Testis (tissue), 3 donors: Measurements from ENCODE around the gene UBE2E2. TPM values are rescaled to one million over a fixed set of nuclear protein-coding genes. Genes with fewer than 3 reads are reported as not detected.

Experiments used
- DNase-seq: peaks from one replicate; pipeline ENCODE4 v3.0.0-alpha.2; 2019
- H3K27ac ChIP-seq, 2 donors: fragments of 200-600 bp; sonication (generic); one replicate each; pipeline ENCODE4 v1.5.1; 2019
- H3K27me3 ChIP-seq: fragments of 200-600 bp; sonication (generic); one replicate; pipeline ENCODE4 v1.5.1; 2019
- H3K36me3 ChIP-seq: fragments of 200-600 bp; sonication (generic); one replicate; pipeline ENCODE4 v1.5.1; 2017; ENCODE audit warnings: low read depth; ENCODE audit errors: missing control alignments
- H3K4me1 ChIP-seq: fragments of 200-600 bp; sonication (generic); one replicate; pipeline ENCODE4 v1.5.1; 2019
- H3K4me3 ChIP-seq, 2 donors: fragments of 200-600 bp; sonication (generic); one replicate each; pipeline ENCODE4 v1.5.1; 2017 to 2019
- H3K9me3 ChIP-seq: fragments of 200-600 bp; sonication (generic); one replicate; pipeline ENCODE4 v1.5.1; 2017
- CTCF ChIP-seq, 3 experiments: fragments of 450-650 bp in 2 of 3; fragments of 200-600 bp in 1 of 3; sonication (generic) in 1 of 3; IDR thresholded peaks; one replicate each; pipeline ENCODE4 v1.5.1; 2016 to 2019; ENCODE audit warnings: antibody characterized with exemption in 3 of 3, mild to moderate bottlenecking in 2 of 3, moderate library complexity in 1 of 3
- POLR2A ChIP-seq: fragments of 450-650 bp; IDR thresholded peaks from one replicate; pipeline ENCODE4 v1.6.1; 2017; ENCODE audit warnings: antibody characterized with exemption, mild to moderate bottlenecking, moderate library complexity
- WGBS, 2 donors: methylation state at CpG; one replicate each; pipeline ENCODE4 v1.1.5; 2018; 5-methylcytosine and 5-hydroxymethylcytosine counted together
- intact Hi-C: fragments of 100-400 bp; cut with DNase I; formaldehyde crosslinking; loops from one replicate; pipeline ENCODE4 v1.15.1; 2023; ENCODE audit warnings: low total_unique reads
- polyA plus RNA-seq: library from polyadenylated mRNA; stranded (reverse); fragments of 350-450 nt; fragmentation: Illumina TruSeq; extraction: RNeasy Lipid Tissue Mini Kit (QIAGEN cat#74804); gene quantifications from one replicate; pipeline ENCODE4 v1.2.3, GENCODE V29; 2014; ENCODE audit warnings: low read depth, low replicate concordance; ENCODE audit not compliant: insufficient read depth
- total RNA-seq, 2 donors: library from RNA; depleted of rRNA; stranded (reverse); fragments of >200 nt; gene quantifications; one replicate each; pipeline ENCODE4 v1.2.3, GENCODE V29; 2016

Gene UBE2E2
- total and polyA plus RNA-seq, 3 donors from 2014 or later: 45.5 to 94.2 (median 48.7) TPM

GRCh38 chr3:23294770-23295387 is 91.8 kb downstream of the UBE2E2 start:
- H3K27ac ChIP-seq: no peak overlapping the region
- no peaks in the 10 kb centered on the region for H3K27me3 ChIP-seq
- H3K4me1 ChIP-seq: no peaks in the 10 kb centered on the region
- no peak for DNase-seq
- H3K36me3 ChIP-seq: no peaks in the 10 kb centered on the region
- H3K9me3 ChIP-seq: no peaks in the 10 kb centered on the region
- TF ChIP-seq CTCF (IDR thresholded peaks at IDR 0.05) (no peak), POLR2A (no peak)
- no peak overlapping the region for H3K4me3 ChIP-seq
- intact Hi-C loops: no loop called here

GRCh38 chr3:23301819-23302218 is 98.7 kb downstream of the UBE2E2 start:
- Histone ChIP-seq H3K27ac (no peak overlapping the region), H3K36me3 (no peaks in the 10 kb centered on the region), H3K9me3 (no peaks in the 10 kb centered on the region), H3K4me3 (no peak overlapping the region), H3K4me1 (no peaks in the 10 kb centered on the region), H3K27me3 (no peaks in the 10 kb centered on the region)
- WGBS, 2 donors: 79 to 89% methylated on average over 5 of the region's 5 CpGs
- DNase-seq: no peak
- TF ChIP-seq POLR2A (no peak), CTCF (IDR thresholded peaks at IDR 0.05) (no peak)
- intact Hi-C loops: no loop called here

GRCh38 chr3:23302271-23302670 is 99.1 kb downstream of the UBE2E2 start:
- no peaks in the 10 kb centered on the region for H3K4me1 ChIP-seq
- no peaks in the 10 kb centered on the region for H3K36me3 ChIP-seq
- H3K4me3 ChIP-seq: no peak overlapping the region
- no peak for TF ChIP-seq CTCF (IDR thresholded peaks at IDR 0.05)
- TF ChIP-seq POLR2A: no peak
- intact Hi-C loops: no loop called here
- no peak overlapping the region for H3K27ac ChIP-seq
- 67 to 81% methylated on average over 1 of the region's 1 CpG for WGBS, 2 donors
- no peaks in the 10 kb centered on the region for H3K9me3 ChIP-seq
- DNase-seq: no peak
- H3K27me3 ChIP-seq: no peaks in the 10 kb centered on the region

- Histone ChIP-seq H3K36me3 (no peaks in the 10 kb centered on the region), H3K27me3 (no peaks in the 10 kb centered on the region), H3K4me1 (no peaks in the 10 kb centered on the region), H3K9me3 (no peaks in the 10 kb centered on the region), H3K4me3 (no peak overlapping the region), H3K27ac (no peak overlapping the region)
- TF ChIP-seq CTCF (IDR thresholded peaks at IDR 0.05) (no peak), POLR2A (no peak)
- 83 to 86% methylated on average over 6 of the region's 6 CpGs for whole genome bisulfite sequencing, 2 donors
- intact Hi-C loops: no loop called here
- DNase-seq: no peak
These were observed 100.6 kb downstream of the UBE2E2 start for GRCh38 chr3:23303601-23304217.

GRCh38 chr3:23304424-23304823 is 101.3 kb downstream of the UBE2E2 start:
- TF ChIP-seq POLR2A (no peak), CTCF (IDR thresholded peaks at IDR 0.05) (no peak)
- H3K27me3 ChIP-seq: no peaks in the 10 kb centered on the region
- intact Hi-C loops: no loop called here
- H3K36me3 ChIP-seq: no peaks in the 10 kb centered on the region
- no peak overlapping the region for H3K27ac ChIP-seq
- H3K9me3 ChIP-seq: no peaks in the 10 kb centered on the region
- 54 to 55% methylated on average over 1 of the region's 1 CpG for WGBS, 2 donors
- no peak for DNase-seq
- H3K4me1 ChIP-seq: no peaks in the 10 kb centered on the region
- H3K4me3 ChIP-seq: no peak overlapping the region
